Loucy (cell line): Measurements from ENCODE around the gene IFNLR1.

Experiments used
- H2AFZ ChIP-seq: fragments of 200-600 bp; sonication (generic); 2 replicates; pipeline ENCODE4 v1.6.0; 2016; ENCODE audit warnings: antibody characterized with exemption, mild to moderate bottlenecking, low read length, moderate library complexity
- H3F3A ChIP-seq: fragments of 200-600 bp; 2 replicates; pipeline ENCODE4 v1.6.0; 2016; ENCODE audit warnings: antibody characterized with exemption, low read depth, mild to moderate bottlenecking
- H3K27me3 ChIP-seq: fragments of 200-600 bp; sonication (generic); 2 replicates; pipeline ENCODE4 v1.6.1; 2014; ENCODE audit warnings: low read length, mild to moderate bottlenecking; ENCODE audit not compliant: insufficient read depth, poor library complexity, severe bottlenecking
- H3K36me3 ChIP-seq: fragments of 200-600 bp; sonication (generic); 2 replicates; pipeline ENCODE4 v1.6.1; 2016; ENCODE audit warnings: low read length; ENCODE audit not compliant: insufficient read depth
- H3K4me1 ChIP-seq: fragments of 200-600 bp; sonication (generic); 2 replicates; pipeline ENCODE4 v1.5.1; 2014; ENCODE audit warnings: low read length, mild to moderate bottlenecking; ENCODE audit not compliant: insufficient read depth, poor library complexity, severe bottlenecking
- H3K4me2 ChIP-seq: fragments of 200-600 bp; sonication (generic); 2 replicates; pipeline ENCODE4 v1.6.0; 2014; ENCODE audit warnings: antibody characterized with exemption, low read length, low read depth, mild to moderate bottlenecking; ENCODE audit not compliant: poor library complexity, severe bottlenecking
- H3K4me3 ChIP-seq: fragments of 200-600 bp; sonication (generic); 2 replicates; pipeline ENCODE4 v1.5.1; 2014; ENCODE audit warnings: low read length, mild to moderate bottlenecking, mixed read lengths; ENCODE audit not compliant: poor library complexity, severe bottlenecking
- H3K79me2 ChIP-seq: fragments of 200-600 bp; sonication (generic); 2 replicates; pipeline ENCODE4 v1.6.1; 2014; ENCODE audit warnings: low read length; ENCODE audit not compliant: insufficient read depth
- H3K9ac ChIP-seq: fragments of 200-600 bp; sonication (generic); 2 replicates; pipeline ENCODE4 v1.6.0; 2014; ENCODE audit warnings: mild to moderate bottlenecking, low read depth, low read length, moderate library complexity; ENCODE audit not compliant: poor library complexity, severe bottlenecking
- H3K9me2 ChIP-seq: fragments of 200-600 bp; sonication (generic); replicated peaks from 2 replicates; pipeline ENCODE4 v1.6.1; 2016; ENCODE audit warnings: low read depth, low read length, mixed read lengths
- H3K9me3 ChIP-seq: fragments of 200-600 bp; sonication (generic); 2 replicates; pipeline ENCODE4 v1.6.1; 2014; ENCODE audit warnings: mild to moderate bottlenecking, antibody characterized with exemption, low read length, low read depth; ENCODE audit not compliant: insufficient read depth
- H4K20me1 ChIP-seq: fragments of 200-600 bp; sonication (generic); 2 replicates; pipeline ENCODE4 v1.6.0; 2014; ENCODE audit warnings: antibody characterized with exemption, low read length, mild to moderate bottlenecking; ENCODE audit not compliant: insufficient read depth, poor library complexity, severe bottlenecking
- EZH2phosphoT487 ChIP-seq: fragments of 200-600 bp; IDR thresholded peaks from 2 replicates; pipeline ENCODE4 v1.6.1; 2018; ENCODE audit warnings: antibody characterized with exemption, mild to moderate bottlenecking, moderate library complexity, borderline replicate concordance
- TF ChIP-seq, protein P1 (sequence below): fragments of 200-600 bp; sonication (generic); conservative IDR thresholded peaks from 2 replicates; pipeline ENCODE4 v1.5.1; 2014; ENCODE audit warnings: mild to moderate bottlenecking, antibody characterized with exemption, low read length

The IFNLR1 gene

DNA sequence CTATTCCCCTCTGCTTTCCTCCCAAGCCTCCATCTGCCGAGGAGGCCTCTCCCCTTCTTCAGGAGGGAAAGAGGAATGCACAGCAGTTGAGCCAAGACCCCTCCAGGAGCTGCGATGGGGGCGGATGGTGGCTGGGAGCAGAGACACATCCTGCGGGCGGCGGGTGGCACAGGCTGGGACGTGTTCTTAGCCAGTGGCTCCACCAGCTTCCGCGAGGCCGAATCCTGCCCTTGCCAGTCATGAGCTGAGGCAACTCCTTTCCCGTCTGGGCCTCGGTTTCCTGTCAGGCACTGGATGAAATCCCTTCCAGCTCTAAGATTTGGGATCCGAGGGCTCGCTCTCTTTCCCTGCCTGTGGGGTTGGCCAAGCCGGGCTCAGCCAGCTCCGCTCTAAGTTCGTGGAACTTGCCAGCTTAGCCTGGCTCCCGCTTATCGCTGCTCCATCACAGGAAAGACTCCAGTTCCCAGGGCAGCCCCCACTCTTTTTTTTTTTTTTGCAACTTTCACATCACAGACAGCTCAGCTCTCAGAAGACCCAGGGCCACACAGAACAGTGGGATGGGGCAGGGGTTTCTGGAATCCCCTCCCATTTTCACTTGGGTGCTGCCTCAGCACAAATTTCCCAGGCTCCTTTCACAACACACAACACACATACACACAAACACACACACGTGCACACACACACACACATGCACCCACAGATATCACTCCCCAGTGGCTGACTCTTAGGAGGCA lies 75.7 kb downstream of the IFNLR1 start:
- TF ChIP-seq, protein P1, sequence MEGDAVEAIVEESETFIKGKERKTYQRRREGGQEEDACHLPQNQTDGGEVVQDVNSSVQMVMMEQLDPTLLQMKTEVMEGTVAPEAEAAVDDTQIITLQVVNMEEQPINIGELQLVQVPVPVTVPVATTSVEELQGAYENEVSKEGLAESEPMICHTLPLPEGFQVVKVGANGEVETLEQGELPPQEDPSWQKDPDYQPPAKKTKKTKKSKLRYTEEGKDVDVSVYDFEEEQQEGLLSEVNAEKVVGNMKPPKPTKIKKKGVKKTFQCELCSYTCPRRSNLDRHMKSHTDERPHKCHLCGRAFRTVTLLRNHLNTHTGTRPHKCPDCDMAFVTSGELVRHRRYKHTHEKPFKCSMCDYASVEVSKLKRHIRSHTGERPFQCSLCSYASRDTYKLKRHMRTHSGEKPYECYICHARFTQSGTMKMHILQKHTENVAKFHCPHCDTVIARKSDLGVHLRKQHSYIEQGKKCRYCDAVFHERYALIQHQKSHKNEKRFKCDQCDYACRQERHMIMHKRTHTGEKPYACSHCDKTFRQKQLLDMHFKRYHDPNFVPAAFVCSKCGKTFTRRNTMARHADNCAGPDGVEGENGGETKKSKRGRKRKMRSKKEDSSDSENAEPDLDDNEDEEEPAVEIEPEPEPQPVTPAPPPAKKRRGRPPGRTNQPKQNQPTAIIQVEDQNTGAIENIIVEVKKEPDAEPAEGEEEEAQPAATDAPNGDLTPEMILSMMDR = no peak
- TF ChIP-seq EZH2phosphoT487 = no peak
- H2AFZ ChIP-seq = no peak overlapping the region
- no peak overlapping the region for H3K9ac ChIP-seq
- no peaks in the 10 kb centered on the region for H4K20me1 ChIP-seq
- no peaks in the 10 kb centered on the region for H3K9me2 ChIP-seq
- H3K36me3 ChIP-seq = no peaks in the 10 kb centered on the region
- H3F3A ChIP-seq = no peaks in the 10 kb centered on the region
- H3K4me2 ChIP-seq = no peak overlapping the region
- H3K9me3 ChIP-seq = no peaks in the 10 kb centered on the region
- H3K79me2 ChIP-seq = no peaks in the 10 kb centered on the region
- H3K4me1 ChIP-seq = peaks cover 5% of the 10 kb centered on the region
- no peaks in the 10 kb centered on the region for H3K27me3 ChIP-seq
- H3K4me3 ChIP-seq = no peak overlapping the region

DNA sequence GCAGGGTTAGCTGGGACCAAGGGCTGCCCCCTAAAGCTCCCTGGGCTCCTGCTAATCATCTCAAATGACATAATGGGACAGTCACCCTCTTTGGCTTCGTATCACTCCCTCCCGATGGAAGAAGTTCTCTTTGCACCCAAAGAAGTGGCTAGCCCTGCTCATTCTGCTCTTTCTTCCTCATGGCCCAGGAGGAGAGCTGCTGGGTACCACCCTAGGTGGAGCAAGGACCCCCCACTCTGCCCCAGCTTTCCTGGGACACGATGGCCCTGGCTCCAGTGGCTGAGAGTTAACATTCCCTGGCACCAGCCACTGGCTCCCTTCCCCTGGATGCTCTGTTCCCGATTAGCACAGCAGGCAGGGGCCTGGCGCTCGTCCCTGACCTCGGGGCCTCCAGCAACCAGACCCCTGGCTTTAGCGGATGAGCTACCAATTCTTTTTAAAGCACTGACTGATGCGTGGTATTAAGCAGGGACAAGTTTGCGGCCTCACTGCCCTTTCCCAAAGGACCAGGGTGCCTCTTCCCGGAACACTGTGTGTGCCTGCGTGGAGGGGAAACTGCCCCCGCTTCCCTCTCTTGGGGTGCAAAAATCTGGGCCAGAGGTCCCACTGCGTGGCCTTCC lies 76.3 kb downstream of the IFNLR1 start:
- H3K27me3 ChIP-seq = no peaks in the 10 kb centered on the region
- no peak overlapping the region for H3K9ac ChIP-seq
- H3F3A ChIP-seq = no peaks in the 10 kb centered on the region
- no peaks in the 10 kb centered on the region for H3K9me3 ChIP-seq
- no peaks in the 10 kb centered on the region for H3K36me3 ChIP-seq
- no peaks in the 10 kb centered on the region for H3K9me2 ChIP-seq
- H2AFZ ChIP-seq = no peak overlapping the region
- TF ChIP-seq, protein P1 = no peak
- no peak for TF ChIP-seq EZH2phosphoT487
- peaks cover 5% of the 10 kb centered on the region for H3K4me1 ChIP-seq
- no peak overlapping the region for H3K4me2 ChIP-seq
- no peaks in the 10 kb centered on the region for H3K79me2 ChIP-seq
- no peaks in the 10 kb centered on the region for H4K20me1 ChIP-seq
- no peak overlapping the region for H3K4me3 ChIP-seq

DNA sequence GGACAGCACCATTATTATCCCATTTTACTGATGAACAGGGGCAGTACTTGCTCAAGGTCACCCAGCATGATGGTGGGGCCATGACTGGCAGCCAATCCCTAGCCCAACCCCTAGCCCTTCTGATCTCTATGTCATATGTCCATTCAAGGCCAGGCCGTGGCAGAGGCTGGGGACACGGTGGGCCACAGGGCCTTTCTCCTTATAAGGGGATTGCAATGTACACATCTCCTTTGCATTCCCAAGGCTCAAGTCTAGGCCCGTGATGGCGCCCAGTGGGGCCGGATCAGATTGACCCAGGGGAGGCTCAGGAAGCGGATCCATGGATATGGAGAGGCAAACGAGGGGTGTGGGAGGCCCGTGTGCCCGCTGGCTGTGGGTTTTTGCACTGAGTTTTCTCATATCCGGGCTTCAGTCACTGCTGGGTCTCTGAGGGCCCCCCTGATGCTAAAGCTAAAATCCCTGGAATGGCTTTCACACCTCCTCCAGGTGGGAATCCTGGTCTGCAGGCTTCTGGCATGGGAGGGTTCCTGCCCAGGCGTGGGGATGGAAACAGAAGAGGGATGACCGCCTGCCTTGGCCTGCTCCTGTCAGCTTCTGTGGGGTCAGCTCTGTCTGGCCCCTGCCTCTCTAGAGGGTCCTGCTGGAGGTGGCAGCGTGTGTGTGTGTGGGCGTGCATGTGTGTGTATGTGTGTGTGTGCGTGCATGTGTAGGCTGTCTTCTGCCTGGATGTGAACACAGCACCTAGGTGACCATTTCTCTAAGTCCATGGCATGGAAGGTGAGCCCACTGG lies 77.2 kb downstream of the IFNLR1 start:
- H3F3A ChIP-seq = no peaks in the 10 kb centered on the region
- no peaks in the 10 kb centered on the region for H3K9me3 ChIP-seq
- peaks cover 5% of the 10 kb centered on the region for H3K4me1 ChIP-seq
- no peaks in the 10 kb centered on the region for H3K79me2 ChIP-seq
- H3K4me3 ChIP-seq = no peak overlapping the region
- H3K9me2 ChIP-seq = no peaks in the 10 kb centered on the region
- H3K9ac ChIP-seq = no peak overlapping the region
- no peaks in the 10 kb centered on the region for H4K20me1 ChIP-seq
- no peaks in the 10 kb centered on the region for H3K27me3 ChIP-seq
- TF ChIP-seq, protein P1 = no peak
- no peak for TF ChIP-seq EZH2phosphoT487
- H3K36me3 ChIP-seq = no peaks in the 10 kb centered on the region
- H3K4me2 ChIP-seq = no peak overlapping the region
- H2AFZ ChIP-seq = no peak overlapping the region
